B cell (primary cell): Measurements from ENCODE around the gene PAX6.

Experiments
- CTCF ChIP-seq: fragments of 200-600 bp; IDR thresholded peaks from one replicate; pipeline ENCODE4 v1.8.0; 2022; ENCODE audit warnings: antibody characterized with exemption, mild to moderate bottlenecking
- EZH2 ChIP-seq: IDR thresholded peaks from 2 replicates; pipeline ENCODE4 v1.6.1; 2012; ENCODE audit warnings: borderline replicate concordance, low read depth, mild to moderate bottlenecking, moderate library complexity, low read length; ENCODE audit not compliant: insufficient read depth, poor library complexity, severe bottlenecking

GRCh38 chr11:31810779-31811647 lies at the start of gene PAX6:
- TF ChIP-seq CTCF (no peak), EZH2 (no peak)
